H9 (cell line): ENCODE results near the gene PLA2G1B. TPM values are rescaled to one million over a fixed set of nuclear protein-coding genes. Genes with fewer than 3 reads are reported as not detected.

Source experiments
- DNase-seq: peaks from one replicate; pipeline ENCODE4 v3.0.0-alpha.2; 2017
- H2AFZ ChIP-seq: one replicate; pipeline ENCODE4 v1.6.1; 2013; ENCODE audit warnings: mild to moderate bottlenecking, low read length, control low read depth, moderate library complexity
- H2AK5ac ChIP-seq: 2 replicates; pipeline ENCODE4 v1.6.1; 2013; ENCODE audit warnings: low read length, control low read depth, mixed read lengths; ENCODE audit not compliant: insufficient read length
- H2BK120ac ChIP-seq: one replicate; pipeline ENCODE4 v1.6.1; 2013; ENCODE audit warnings: low read depth, mild to moderate bottlenecking, low read length, control low read depth, inconsistent platforms; ENCODE audit not compliant: poor library complexity, severe bottlenecking
- H2BK12ac ChIP-seq: 2 replicates; pipeline ENCODE4 v1.6.1; 2013; ENCODE audit warnings: low read length, control low read depth, mixed read lengths, low read depth; ENCODE audit not compliant: insufficient read length
- H2BK15ac ChIP-seq: 2 replicates; pipeline ENCODE4 v1.6.1; 2013; ENCODE audit warnings: low read depth, low read length, control low read depth
- H2BK20ac ChIP-seq: one replicate; pipeline ENCODE4 v1.6.1; 2013; ENCODE audit warnings: low read depth, mild to moderate bottlenecking, low read length, control low read depth, inconsistent platforms; ENCODE audit not compliant: poor library complexity, severe bottlenecking
- H2BK5ac ChIP-seq: 2 replicates; pipeline ENCODE4 v1.6.1; 2013; ENCODE audit warnings: low read length, control low read depth, mixed read lengths; ENCODE audit not compliant: insufficient read length
- H3K14ac ChIP-seq: 2 replicates; pipeline ENCODE4 v1.6.1; 2013; ENCODE audit warnings: low read length, control low read depth; ENCODE audit not compliant: insufficient read depth
- H3K18ac ChIP-seq: 2 replicates; pipeline ENCODE4 v1.6.1; 2013; ENCODE audit warnings: low read depth, mild to moderate bottlenecking, mixed read lengths, low read length, control low read depth; ENCODE audit not compliant: insufficient read length
- H3K23ac ChIP-seq: 2 replicates; pipeline ENCODE4 v1.6.1; 2013; ENCODE audit warnings: low read length, control low read depth, mixed read lengths, low read depth; ENCODE audit not compliant: insufficient read length
- H3K23me2 ChIP-seq: 2 replicates; pipeline ENCODE4 v1.6.1; 2013; ENCODE audit warnings: low read depth, mild to moderate bottlenecking, mixed read lengths, low read length, control low read depth; ENCODE audit not compliant: insufficient read length, poor library complexity, severe bottlenecking
- H3K27ac ChIP-seq: 2 replicates; pipeline ENCODE4 v1.5.1; 2013; ENCODE audit warnings: low read length, control low read depth, mixed read lengths, low read depth; ENCODE audit not compliant: insufficient read length
- H3K27me3 ChIP-seq: 2 replicates; pipeline ENCODE4 v1.6.1; 2013; ENCODE audit warnings: low read length, control low read depth, inconsistent platforms; ENCODE audit not compliant: insufficient read depth
- H3K4ac ChIP-seq: 2 replicates; pipeline ENCODE4 v1.6.1; 2013; ENCODE audit warnings: low read depth, mild to moderate bottlenecking, control low read depth, inconsistent platforms, low read length, moderate library complexity
- H3K4me1 ChIP-seq: 2 replicates; pipeline ENCODE4 v1.6.1; 2013; ENCODE audit warnings: low read length, control low read depth, inconsistent platforms; ENCODE audit not compliant: insufficient read depth
- H3K4me2 ChIP-seq: 2 replicates; pipeline ENCODE4 v1.6.1; 2013; ENCODE audit warnings: low read length, control low read depth, mixed read lengths; ENCODE audit not compliant: insufficient read length, insufficient read depth
- H3K56ac ChIP-seq: 2 replicates; pipeline ENCODE4 v1.6.1; 2013; ENCODE audit warnings: low read depth, mild to moderate bottlenecking, mixed read lengths, low read length, control low read depth; ENCODE audit not compliant: insufficient read length
- H3K79me1 ChIP-seq: 2 replicates; pipeline ENCODE4 v1.6.1; 2013; ENCODE audit warnings: low read depth, mild to moderate bottlenecking, moderate library complexity, low read length, control low read depth, inconsistent platforms; ENCODE audit not compliant: insufficient read depth, poor library complexity, severe bottlenecking
- H3K79me2 ChIP-seq: 2 replicates; pipeline ENCODE4 v1.6.1; 2013; ENCODE audit warnings: low read length, control low read depth, inconsistent platforms; ENCODE audit not compliant: insufficient read depth
- H3K9ac ChIP-seq: 2 replicates; pipeline ENCODE4 v1.6.1; 2013; ENCODE audit warnings: low read length, control low read depth, mixed read lengths; ENCODE audit not compliant: insufficient read length; ENCODE audit errors: extremely low read depth
- H3K9me3 ChIP-seq: one replicate; pipeline ENCODE4 v1.6.1; 2013; ENCODE audit warnings: low read depth, low read length, inconsistent platforms; ENCODE audit not compliant: control insufficient read depth
- H3T11ph ChIP-seq: one replicate; pipeline ENCODE4 v1.6.1; 2013; ENCODE audit warnings: mild to moderate bottlenecking, low read length, control low read depth, inconsistent platforms
- H4K20me1 ChIP-seq: one replicate; pipeline ENCODE4 v1.6.1; 2013; ENCODE audit not compliant: control insufficient read depth, insufficient read length, insufficient read depth
- H4K5ac ChIP-seq: 2 replicates; pipeline ENCODE4 v1.6.1; 2013; ENCODE audit warnings: low read depth, mild to moderate bottlenecking, mixed read lengths, low read length, control low read depth; ENCODE audit not compliant: insufficient read length
- H4K8ac ChIP-seq: replicated peaks from 2 replicates; pipeline ENCODE4 v1.6.1; 2013; ENCODE audit warnings: low read length, control low read depth, mixed read lengths, low read depth; ENCODE audit not compliant: insufficient read length
- H4K91ac ChIP-seq: 2 replicates; pipeline ENCODE4 v1.6.1; 2013; ENCODE audit warnings: low read depth, mild to moderate bottlenecking, moderate library complexity, mixed read lengths, low read length, control low read depth; ENCODE audit not compliant: insufficient read length
- H3K27ac Mint-ChIP-seq, 3 experiments: 2 replicates in 2 of 3; 3 replicates in 1 of 3; pipeline ENCODE4 v1.8.0; 2020 to 2021; ENCODE audit warnings: mixed read lengths in 3 of 3, mild to moderate bottlenecking in 1 of 3, moderate library complexity in 1 of 3
- H3K27me3 Mint-ChIP-seq: 2 replicates; pipeline ENCODE4 v1.8.0; 2021; ENCODE audit warnings: low read depth, mild to moderate bottlenecking, moderate library complexity, mixed read lengths
- H3K36me3 Mint-ChIP-seq, 3 experiments: 2 replicates in 2 of 3; 3 replicates in 1 of 3; pipeline ENCODE4 v1.8.0; 2020 to 2021; ENCODE audit warnings: low read depth in 3 of 3, mixed read lengths in 3 of 3; ENCODE audit not compliant: insufficient read depth in 1 of 3
- H3K4me1 Mint-ChIP-seq, 2 experiments: 2 replicates each; pipeline ENCODE4 v1.8.0; 2020; ENCODE audit warnings: mixed read lengths in 2 of 2
- H3K4me3 Mint-ChIP-seq, 2 experiments: 2 replicates in 1 of 2; 3 replicates in 1 of 2; pipeline ENCODE4 v1.8.0; 2020 to 2021; ENCODE audit warnings: mild to moderate bottlenecking in 2 of 2, mixed read lengths in 2 of 2, moderate library complexity in 1 of 2
- H3K9me3 Mint-ChIP-seq, 2 experiments: 2 replicates in 1 of 2; 3 replicates in 1 of 2; pipeline ENCODE4 v1.8.0; 2020; ENCODE audit warnings: mild to moderate bottlenecking in 2 of 2, mixed read lengths in 2 of 2, moderate library complexity in 1 of 2
- CTCF ChIP-seq: fragments of 200-600 bp; sonication (generic); conservative IDR thresholded peaks from 3 replicates; pipeline ENCODE4 v1.8.0; 2021; ENCODE audit warnings: antibody characterized with exemption, mild to moderate bottlenecking
- WGBS: extraction: QIAGEN DNeasy Blood & Tissue Kit; methylation state at CpG from one replicate; pipeline ENCODE4 v1.1.7; 2013; ENCODE audit warnings: missing lambda C conversion rate, low lambda C conversion rate, mixed read lengths; ENCODE audit not compliant: insufficient read length; ENCODE audit errors: extremely low coverage; 5-methylcytosine and 5-hydroxymethylcytosine counted together
- total RNA-seq: library from RNA; stranded (reverse); gene quantifications from 2 replicates; pipeline ENCODE4 v1.2.1, GENCODE V29; 2021

PLA2G1B gene
- total RNA-seq, 1 experiment from 2014 or later = not detected

- H4K91ac ChIP-seq = no peak overlapping the region
- no peak overlapping the region for H3K27ac ChIP-seq
- no peaks in the 10 kb centered on the region for H4K20me1 ChIP-seq
- no peak overlapping the region for H2BK5ac ChIP-seq
- no peak overlapping the region for H3K4me2 ChIP-seq
- H4K8ac ChIP-seq = no peak overlapping the region
- no peaks in the 10 kb centered on the region for H3K9me3 Mint-ChIP-seq
- H3K79me2 ChIP-seq = no peaks in the 10 kb centered on the region
- H2BK12ac ChIP-seq = no peak overlapping the region
- no peak overlapping the region for H4K5ac ChIP-seq
- no peaks in the 10 kb centered on the region for H3K4me1 ChIP-seq
- H2BK20ac ChIP-seq = no peak overlapping the region
- no peaks in the 10 kb centered on the region for H3K23me2 ChIP-seq
- H3T11ph ChIP-seq = no peak overlapping the region
- H2BK15ac ChIP-seq = no peak overlapping the region
- H3K36me3 Mint-ChIP-seq = peaks cover 39 to 83% (median 81%) of the 10 kb centered on the region in 3 experiments
- H3K23ac ChIP-seq = no peak overlapping the region
- peaks cover 11 to 16% of the 10 kb centered on the region in 2 experiments for H3K4me1 Mint-ChIP-seq
- H2AFZ ChIP-seq = no peak overlapping the region
- H3K27me3 ChIP-seq = no peaks in the 10 kb centered on the region
- H3K27me3 Mint-ChIP-seq = no peaks in the 10 kb centered on the region; the same call in 1 of the 2 replicates
- no peak overlapping the region for H2BK120ac ChIP-seq
- DNase-seq = no peak
- no peak overlapping the region for H3K4me3 Mint-ChIP-seq
- H3K14ac ChIP-seq = no peak overlapping the region
- no peaks in the 10 kb centered on the region for H3K79me1 ChIP-seq
- H3K9ac ChIP-seq = no peak overlapping the region
- H3K4ac ChIP-seq = no peak overlapping the region
- no peak overlapping the region for H3K18ac ChIP-seq
- H3K9me3 ChIP-seq = no peaks in the 10 kb centered on the region
- no peak for TF ChIP-seq CTCF
- H2AK5ac ChIP-seq = no peak overlapping the region
- no peak overlapping the region; a peak in 1 of 7 replicates for H3K27ac Mint-ChIP-seq
- no peak overlapping the region for H3K56ac ChIP-seq
- WGBS = no CpG with 5 or more reads among the region's 4 CpGs
These were observed 26.2 kb upstream of the PLA2G1B start for GRCh38 chr12:120353556-120354317.
